DMS79 (cell line): ENCODE results near the gene SKIL.
"Not testable (repeated sequence)": the region's sequence is repeated elsewhere in the genome, so short reads cannot be mapped to it uniquely, and the experiment has no call there.

Experiments used
- DNase-seq: peaks from one replicate; lab custom pipeline; 2025; lab: John Stamatoyannopoulos, UW

SKIL gene

GRCh38 chr3:170357176-170358041, at the start of gene SKIL:
TSS of gene SKIL (plus strand) at chr3:170357715. CDS start at chr3:170360332, 2,617 bp downstream.
- DNase-seq, result peak; percentile 90

- DNase-seq, result no peak
These were observed 48.5 kb upstream of the SKIL start for GRCh38 chr3:170309046-170309445.

GRCh38 chr3:170317954-170318353, 39.6 kb upstream of the SKIL start:
- DNase-seq, result no peak

GRCh38 chr3:170320461-170321121, 36.9 kb upstream of the SKIL start:
- no peak for DNase-seq

GRCh38 chr3:170321321-170322034, 36.0 kb upstream of the SKIL start:
- no peak for DNase-seq

GRCh38 chr3:170322566-170323269, 34.8 kb upstream of the SKIL start:
- DNase-seq, result no peak

- DNase-seq, result no peak
These were observed 34.2 kb upstream of the SKIL start for GRCh38 chr3:170323331-170323730.

- DNase-seq, result no peak
These were observed 32.6 kb upstream of the SKIL start for GRCh38 chr3:170324962-170325361.

GRCh38 chr3:170327040-170327808, 30.3 kb upstream of the SKIL start:
- no peak for DNase-seq

GRCh38 chr3:170327868-170328548, 29.5 kb upstream of the SKIL start:
- DNase-seq, result not testable (repeated sequence)

GRCh38 chr3:170330366-170330765, 27.1 kb upstream of the SKIL start:
- DNase-seq, result no peak

GRCh38 chr3:170331143-170331542, 26.4 kb upstream of the SKIL start:
- no peak for DNase-seq

GRCh38 chr3:170337420-170337819, 20.1 kb upstream of the SKIL start:
- no peak for DNase-seq

GRCh38 chr3:170338690-170339340, 18.7 kb upstream of the SKIL start:
- no peak for DNase-seq

GRCh38 chr3:170342273-170342672, 15.2 kb upstream of the SKIL start:
- not testable (repeated sequence) for DNase-seq

- DNase-seq, result not testable (repeated sequence)
These were observed 13.7 kb upstream of the SKIL start for GRCh38 chr3:170343859-170344258.

GRCh38 chr3:170344971-170345370, 12.5 kb upstream of the SKIL start:
- DNase-seq, result no peak

GRCh38 chr3:170346481-170347392, 10.8 kb upstream of the SKIL start:
- DNase-seq, result no peak
